Umbilical cord (tissue), 2 donors: ENCODE results near the gene GRM1. TPM values are rescaled to one million over a fixed set of nuclear protein-coding genes. Genes with fewer than 3 reads are reported as not detected.
"Not testable (repeated sequence)": the region's sequence is repeated elsewhere in the genome, so short reads cannot be mapped to it uniquely, and the experiment has no call there.

Experiments used
- DNase-seq: peaks from one replicate; pipeline ENCODE4 v3.0.0-alpha.2; 2015; ENCODE audit warnings: low spot score
- total RNA-seq: library from RNA; depleted of rRNA; stranded (reverse); fragments of >200 nt; gene quantifications from one replicate; pipeline ENCODE4 v1.2.3, GENCODE V29; 2014; ENCODE audit warnings: low replicate concordance; ENCODE audit not compliant: insufficient read depth

Gene GRM1
- total RNA-seq, 1 donor from 2014 or later: 1.9 TPM

DNA sequence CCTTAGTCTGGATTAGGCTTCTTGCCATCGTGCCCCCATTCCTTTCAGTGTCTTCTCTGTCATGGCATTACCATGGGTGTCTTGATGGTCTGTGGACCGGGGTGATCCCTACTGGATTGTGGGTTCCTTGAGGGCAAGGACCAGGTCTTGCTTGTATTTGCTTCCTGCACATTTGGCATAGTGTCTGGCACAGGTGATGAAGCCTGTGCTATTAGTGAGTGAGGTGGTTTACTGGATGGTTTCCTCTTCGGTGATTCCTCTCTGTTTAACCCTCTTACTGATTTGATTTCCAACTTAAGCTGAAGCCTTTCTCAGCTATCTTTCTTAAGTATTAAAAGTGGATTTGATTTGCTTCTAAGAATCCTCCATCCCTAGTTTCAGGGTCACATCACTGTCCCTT lies 162.3 kb downstream of the GRM1 start:
- DNase-seq: no peak

DNA sequence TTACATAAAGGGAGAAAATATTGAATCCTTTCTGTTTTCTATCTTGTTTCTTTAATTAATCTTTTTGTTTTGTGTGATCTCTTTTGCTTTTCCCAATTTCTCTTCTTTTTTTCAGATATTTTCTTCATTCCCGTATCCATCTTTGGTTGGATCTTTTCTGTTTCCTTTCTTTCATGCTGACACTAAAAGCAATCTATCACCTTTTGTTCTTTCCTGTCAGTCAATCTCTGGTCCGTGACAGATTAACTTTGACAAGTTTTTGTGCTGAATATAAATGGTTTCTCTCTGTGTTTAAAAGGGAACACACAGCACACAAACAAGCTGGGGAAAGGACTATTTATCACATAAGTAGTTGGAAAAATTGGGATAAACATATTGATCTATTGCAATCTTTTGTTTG lies 162.8 kb downstream of the GRM1 start:
- no peak for DNase-seq

DNA sequence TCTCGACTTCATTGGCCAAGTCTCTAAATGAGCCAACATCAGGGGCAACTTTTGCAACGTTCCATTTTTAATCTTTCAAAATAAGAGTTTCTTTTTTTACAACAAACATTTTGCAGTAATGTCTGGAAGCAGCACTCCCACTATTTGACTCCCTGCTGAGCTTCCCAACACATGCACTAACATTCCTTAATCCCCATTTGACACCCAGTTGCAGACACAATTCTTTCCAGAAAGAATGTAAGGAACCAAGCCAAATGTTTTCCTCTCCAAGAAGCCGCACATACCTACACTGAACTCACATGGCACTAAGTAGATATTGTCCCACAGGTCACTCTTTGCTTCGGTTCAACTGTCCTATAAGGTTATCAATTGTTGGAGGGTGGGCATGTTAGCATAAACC lies 165.6 kb downstream of the GRM1 start:
- DNase-seq: no peak

DNA sequence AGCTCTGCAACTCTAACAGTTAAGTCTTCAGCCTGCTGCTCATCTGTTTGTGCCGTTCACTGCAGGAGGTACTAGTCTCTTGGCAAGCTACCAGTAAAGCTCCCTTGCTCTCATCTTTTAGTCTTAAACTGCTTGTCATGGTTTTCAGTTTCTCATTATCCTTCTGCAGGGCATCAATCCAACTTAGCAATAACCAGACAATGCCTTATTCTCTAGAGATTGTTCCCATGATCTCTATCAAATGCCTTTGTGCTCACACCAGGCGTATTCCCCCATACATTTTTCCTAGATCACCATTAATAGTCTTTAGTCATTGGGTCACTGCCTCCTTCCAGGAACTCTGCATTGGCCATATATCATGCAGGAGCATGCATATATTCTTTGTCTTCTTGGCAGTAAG lies 171.3 kb downstream of the GRM1 start:
- no peak for DNase-seq

DNA sequence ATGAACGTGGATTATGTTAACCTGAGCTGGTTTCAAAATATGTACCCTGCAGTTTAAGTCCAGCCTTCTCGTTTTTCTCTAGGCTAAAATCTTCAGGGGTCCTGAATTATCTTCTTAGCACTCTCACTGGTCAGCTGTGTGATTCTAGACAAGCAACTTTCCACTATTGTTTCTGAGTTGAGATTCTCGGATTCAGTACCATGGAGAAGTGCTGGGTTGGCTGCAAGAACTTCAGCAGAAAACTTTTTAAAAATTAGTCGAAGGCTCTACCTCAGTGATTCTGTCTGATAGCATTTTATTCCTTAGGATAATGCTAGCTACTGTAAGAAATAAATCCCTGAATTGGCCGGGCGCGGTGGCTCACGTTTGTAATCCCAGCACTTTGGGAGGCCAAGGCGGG lies 173.7 kb downstream of the GRM1 start:
- no peak for DNase-seq

DNA sequence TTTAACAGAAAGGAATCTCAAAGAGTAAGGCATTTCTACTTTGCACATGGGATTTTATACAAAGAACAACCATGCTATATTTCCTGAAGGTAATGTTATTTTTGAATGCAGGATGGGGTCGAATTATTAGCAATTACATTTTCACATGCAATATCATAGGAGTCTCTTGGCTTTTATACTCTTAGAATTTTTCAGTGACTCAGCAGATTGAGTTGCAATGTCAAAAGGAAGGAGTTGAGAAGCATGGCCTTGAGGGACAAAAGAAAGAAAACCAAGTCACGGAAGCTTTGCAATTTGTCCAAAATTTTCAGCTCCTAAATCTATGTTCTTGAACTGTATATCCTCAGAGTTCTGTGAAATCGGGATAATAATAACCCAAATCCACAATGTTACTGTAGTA lies 181.1 kb downstream of the GRM1 start:
- no peak for DNase-seq

DNA sequence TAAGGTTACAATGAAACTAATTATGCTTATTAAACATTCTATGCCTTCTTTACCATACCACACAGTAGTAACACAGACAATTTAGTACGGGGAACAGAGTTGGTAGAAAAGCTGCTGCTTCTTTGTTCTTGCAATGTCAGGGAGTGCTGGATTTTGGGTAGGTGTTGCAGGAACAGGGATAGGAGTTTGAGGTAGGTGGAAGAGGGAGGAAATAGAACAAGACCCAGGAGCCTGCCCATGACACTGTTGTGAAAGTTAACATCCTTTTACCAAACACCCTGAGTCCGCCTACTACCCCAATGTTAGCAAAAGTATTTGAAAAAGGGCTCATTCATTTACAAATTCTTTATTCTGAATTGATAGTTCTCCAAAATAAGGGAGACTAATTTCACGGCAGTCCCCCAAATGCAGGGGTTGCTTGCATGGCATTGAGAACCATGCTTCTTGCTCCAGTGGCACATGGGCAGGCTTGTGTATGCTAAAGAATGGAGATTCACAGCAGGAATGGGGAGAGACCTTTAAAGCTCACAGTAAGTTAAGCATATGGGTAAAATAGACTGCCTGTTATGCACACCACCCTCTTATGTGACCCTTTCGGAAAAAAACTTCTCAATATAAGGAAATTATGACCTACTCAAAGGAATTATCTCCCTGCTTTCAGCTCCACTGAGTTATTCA lies 181.7 kb downstream of the GRM1 start:
- DNase-seq: no peak

DNA sequence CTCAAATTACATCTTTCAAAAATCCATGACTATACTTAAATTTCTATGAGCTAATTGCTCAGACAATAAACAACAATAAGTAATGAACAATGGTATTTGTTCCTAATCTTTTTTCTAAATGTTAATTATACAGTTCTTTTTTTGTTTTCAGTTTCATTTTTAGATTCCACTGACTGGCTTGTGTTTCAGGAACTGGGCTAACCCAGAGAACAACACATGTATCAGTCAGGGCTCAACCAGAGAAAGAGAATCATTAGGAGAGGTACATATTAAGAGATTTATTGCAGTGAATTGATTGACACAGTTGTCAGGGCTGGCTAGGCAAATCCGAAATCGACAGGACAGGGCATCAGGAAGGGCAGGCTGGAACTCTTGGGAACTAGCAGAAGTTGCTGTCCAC lies 182.8 kb downstream of the GRM1 start:
- DNase-seq: no peak

DNA sequence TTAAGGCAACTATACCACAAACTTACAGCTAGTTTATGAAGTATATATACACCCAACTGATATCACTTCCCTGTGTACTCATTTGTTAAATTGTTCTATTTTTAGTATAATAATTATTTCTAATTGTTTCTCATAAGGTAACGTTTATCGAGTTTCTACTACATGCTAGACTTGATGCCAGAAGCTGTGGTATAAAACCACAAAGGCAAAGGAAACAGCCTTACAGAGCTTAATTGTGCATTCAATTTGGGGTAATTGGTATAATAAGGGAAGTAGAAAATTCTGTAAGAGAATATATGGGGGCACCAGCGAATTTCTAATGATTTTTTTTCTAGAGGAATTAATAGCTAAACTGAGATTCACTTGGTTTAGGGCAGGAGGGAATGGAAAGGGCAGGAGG lies 183.9 kb downstream of the GRM1 start:
- no peak for DNase-seq

DNA sequence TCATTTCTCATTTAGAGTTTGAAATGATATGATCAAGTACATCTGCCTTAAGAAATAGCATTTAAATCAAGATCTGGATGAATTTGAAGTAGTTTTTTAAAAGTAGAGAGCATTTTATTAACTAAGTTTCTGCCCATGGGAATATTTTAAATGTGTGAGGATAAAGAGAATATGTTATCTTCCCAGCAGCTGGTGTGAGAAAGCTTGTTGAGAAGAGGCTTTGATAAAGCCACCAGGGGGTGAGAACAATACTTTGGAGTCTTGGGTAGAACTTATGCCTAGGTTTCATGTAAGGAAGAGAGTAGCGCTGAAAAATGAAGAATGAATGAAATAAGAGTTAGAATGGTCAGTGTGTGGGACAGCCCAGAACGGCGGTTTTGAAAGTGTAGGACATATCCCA lies 190.2 kb downstream of the GRM1 start:
- no peak for DNase-seq

DNA sequence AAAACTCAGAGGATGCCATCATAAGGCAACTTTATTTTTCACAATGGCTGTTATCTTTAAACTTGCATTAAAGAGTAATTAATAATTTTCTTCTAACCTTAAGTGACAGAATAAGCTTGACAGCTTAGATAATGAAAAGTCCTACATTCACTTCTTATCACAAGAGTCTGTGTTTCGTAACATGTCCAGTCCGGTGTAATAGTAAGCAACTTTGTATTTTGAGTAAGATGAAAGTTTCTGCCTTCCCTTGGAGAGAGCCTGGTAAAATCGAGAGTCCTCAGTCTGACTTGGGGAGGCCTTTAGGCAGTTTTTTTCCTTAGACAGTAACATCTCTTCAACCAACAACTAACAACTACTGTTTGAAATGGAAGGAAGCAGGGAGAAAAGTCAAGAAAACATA lies 195.6 kb downstream of the GRM1 start:
- no peak for DNase-seq

DNA sequence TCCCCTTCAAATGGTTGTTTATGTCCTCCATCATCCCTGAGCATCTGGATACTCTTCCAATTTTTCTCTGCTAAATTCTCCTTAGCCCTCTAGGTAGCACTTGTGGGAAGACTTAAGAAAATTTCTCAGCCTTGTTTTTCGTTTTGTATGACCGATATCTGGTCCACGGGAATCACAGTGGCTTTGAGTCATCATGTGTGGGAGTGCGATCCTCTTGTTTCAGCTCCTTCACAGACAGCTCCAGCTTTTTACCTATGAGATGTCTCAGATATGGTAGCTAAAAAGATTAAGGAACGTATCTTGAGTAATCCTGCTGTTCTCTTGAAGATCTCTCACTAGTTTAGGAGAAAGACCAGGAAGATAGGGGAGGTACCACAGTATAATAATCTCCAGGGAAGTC lies 196.1 kb downstream of the GRM1 start:
- DNase-seq: no peak

DNA sequence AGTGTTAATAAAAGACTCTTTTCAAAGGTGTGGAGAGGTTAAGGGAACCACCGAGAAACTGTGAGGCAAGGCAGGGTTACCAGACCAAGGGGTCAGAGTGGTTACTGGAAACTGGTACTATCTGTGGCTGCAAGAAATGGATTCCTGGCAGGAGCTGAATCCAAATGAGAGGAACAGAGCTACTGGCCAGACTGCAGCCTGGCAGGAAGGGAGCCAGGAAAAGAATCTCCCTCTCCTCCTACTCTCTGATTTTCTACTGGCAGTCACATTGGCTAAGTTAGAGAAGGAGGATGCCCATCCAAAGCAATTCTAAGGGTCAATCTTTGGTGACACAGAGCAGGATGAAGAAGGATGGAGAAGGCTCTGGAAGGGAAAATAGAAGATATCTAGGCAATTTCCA lies 211.5 kb downstream of the GRM1 start:
- DNase-seq: no peak

DNA sequence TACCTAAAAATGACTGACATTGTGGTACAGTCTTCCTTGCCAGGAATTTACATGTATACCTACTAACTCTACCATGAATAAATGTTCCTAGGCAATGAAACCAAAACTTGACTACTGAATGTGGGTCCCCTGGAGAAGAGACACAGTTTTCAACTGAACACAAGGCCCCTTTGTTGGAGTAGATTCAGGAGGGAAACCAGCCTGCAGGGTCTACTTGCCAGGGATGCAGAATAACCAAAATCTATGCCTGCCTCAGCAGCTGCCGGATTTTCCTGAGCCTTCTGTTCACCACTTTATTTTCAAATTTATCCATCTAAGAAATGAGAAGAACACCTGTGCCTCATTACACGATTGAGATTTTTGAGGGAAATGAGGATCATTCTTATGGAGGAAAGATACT lies 211.9 kb downstream of the GRM1 start:
- DNase-seq: no peak

DNA sequence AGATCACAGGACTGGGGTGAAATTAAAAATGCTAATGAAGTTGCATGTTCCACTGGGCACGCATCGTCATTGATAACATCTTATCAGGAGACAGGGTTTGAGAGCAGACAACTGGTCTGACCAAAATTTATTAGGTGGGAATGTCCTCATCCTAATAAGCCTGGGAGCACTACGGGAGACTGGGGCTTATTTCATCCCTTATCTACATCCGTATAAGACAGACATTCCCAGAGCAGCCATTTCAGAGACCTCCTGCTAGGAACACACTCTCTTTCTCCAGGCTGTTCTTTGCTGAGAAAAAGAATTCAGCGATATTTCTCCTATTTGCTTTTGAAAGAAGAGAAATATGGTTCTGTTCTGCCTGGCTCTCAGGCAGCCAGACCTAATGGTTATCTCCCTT lies 214.8 kb downstream of the GRM1 start:
- not testable (repeated sequence) for DNase-seq

DNA sequence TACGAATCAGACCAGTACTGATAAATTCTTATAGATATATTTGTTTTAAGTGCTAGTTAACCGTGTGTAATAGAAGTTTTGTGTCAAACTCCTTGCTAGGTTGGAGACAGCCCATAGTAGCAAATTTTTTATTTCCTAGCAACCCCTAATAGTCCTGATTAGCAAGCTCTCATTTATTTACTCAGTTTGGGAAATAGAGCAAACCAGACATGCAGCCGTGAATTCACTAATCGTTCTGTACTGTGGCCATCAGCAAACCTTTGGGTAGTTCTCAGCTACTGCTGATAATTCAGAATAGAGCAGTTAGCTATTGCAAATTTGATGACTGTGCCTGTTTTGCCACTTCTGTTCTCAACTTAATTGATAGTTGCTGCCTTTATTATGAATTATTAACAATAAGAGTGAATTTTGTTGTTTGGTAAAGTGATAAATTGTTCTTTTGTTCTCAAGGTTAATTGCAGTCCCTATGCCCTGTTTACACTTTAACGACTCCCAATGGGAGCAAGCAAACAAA lies 215.8 kb downstream of the GRM1 start:
- DNase-seq: no peak

DNA sequence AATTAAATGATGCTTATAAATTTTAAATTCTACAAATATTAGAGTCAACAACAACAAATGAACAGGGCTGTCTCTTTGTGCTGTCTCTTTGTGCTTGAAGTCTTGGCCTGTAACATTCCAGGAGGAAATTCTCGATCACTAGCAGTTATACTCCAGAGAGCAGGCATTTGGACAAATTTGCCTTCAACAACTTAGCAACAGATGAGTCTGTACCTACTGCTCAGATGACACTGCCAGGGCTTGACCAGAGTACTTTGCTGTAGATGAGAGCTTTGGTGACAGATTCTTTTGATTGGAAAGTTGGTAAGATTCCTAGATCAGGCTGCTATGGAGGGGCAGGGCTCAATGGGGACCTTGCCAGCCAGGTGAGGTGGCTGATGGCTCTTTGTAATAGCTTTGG lies 217.2 kb downstream of the GRM1 start:
- DNase-seq: no peak

DNA sequence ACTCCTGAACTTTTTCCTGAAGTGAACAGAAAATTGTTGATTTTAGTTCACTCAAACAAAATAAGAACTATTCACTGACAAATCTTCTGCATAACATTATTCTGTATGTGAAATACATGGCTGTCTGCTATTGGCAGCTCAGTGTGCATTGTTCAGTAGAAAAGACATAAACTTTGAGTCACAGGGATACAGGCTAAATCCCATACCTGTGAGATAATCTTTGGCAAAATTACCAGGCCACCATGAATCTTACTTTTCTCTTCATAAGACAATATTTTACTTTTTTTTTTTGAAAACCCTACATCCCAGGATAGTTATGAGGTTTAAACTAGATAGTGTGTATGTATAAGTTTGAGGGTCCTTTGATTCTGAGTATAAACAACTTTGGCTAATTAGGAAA lies 224.8 kb downstream of the GRM1 start:
- DNase-seq: no peak

DNA sequence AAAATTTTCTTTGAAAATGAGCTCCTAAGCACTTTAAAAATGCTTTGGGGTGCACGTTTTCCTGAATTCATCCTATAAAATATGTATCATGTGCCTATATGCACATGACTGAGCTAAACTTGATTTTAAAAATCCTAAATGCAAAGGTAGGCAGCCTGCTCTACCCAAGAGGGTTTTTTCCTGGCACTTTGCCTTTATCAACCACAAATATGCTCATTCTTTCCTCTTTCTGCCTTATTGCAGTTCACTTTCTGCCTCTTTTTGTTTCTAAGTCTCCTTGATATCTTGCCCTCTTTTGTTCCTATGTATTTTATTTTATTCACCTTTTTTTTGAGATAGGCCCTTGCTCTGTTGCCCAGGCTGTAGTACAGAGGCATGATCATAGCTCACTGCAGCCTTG lies 229.3 kb downstream of the GRM1 start:
- no peak for DNase-seq

DNA sequence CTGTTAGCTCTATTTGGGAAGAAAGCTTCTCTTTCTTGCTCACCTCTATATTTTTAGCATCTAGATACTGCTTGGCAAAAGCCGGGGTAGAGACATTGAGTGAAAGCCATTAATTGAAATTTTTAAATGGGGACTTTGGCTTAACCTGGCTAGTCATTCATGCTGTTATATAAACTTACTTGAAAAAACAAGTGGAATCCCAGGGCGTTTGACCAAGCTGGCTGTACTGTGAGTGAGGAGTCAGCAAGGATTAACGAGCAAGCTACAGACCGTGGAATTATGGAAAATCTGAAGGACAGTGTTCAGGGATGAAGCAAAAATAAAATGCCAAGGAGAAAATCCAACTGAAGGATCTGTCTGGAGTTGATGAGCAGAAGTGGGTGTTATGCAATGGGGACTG lies 232.0 kb downstream of the GRM1 start:
- no peak for DNase-seq

DNA sequence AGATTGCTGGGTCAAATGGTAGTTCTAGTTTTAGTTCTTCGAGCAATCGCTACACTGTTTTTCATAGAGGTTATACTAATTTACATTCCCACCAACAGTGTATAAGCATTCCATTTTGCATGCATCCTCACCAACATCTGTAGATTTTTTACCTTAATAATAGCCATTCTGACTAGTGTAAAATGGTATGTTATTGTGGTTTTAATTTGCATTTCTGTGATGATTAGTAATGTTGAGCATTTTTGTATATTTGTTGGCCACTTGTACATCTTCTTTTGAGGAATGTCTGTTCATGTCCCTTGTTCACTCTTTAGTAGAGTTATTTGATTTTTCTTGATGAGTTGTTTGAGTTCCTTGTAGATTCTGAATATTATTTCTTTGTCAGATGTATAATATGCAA lies 236.2 kb downstream of the GRM1 start:
- DNase-seq: no peak

DNA sequence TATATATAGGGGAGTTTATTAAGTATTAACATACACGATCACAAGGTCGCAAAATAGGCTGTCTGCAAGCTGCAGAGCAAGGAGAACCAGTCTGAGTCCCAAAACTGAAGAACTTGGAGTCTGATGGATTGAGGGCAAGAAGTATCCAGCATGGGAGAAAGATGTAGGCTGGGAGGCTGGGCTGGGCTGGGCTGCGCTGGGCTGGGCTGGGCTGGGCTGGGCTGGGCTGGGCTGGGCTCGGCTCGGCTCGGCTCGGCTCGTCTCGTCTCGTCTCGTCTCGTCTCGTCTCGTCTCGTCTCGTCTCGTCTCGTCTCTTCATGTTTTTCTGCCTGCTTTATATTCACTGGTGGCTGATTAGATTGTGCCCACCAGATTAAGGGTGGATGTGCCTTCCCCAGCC lies 238.6 kb downstream of the GRM1 start:
- no peak for DNase-seq

DNA sequence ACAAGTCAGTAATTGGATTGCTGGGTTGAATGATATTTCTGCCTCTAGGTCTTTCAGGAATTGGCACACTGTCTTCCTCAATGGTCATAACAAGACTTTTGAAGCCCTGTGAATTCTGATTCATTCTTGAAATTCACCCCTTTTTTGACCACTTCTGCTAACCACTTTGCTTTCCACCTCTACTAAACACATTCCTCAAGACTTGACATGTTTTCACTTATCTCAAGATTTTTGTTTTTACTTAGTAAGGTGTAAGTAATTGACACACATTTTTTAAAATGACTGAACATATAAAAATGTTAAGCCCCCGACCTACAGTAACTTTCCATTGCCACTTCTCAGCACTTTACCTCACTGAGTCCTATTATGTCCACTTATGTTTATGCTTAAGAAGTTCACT lies 239.1 kb downstream of the GRM1 start:
- DNase-seq: no peak

DNA sequence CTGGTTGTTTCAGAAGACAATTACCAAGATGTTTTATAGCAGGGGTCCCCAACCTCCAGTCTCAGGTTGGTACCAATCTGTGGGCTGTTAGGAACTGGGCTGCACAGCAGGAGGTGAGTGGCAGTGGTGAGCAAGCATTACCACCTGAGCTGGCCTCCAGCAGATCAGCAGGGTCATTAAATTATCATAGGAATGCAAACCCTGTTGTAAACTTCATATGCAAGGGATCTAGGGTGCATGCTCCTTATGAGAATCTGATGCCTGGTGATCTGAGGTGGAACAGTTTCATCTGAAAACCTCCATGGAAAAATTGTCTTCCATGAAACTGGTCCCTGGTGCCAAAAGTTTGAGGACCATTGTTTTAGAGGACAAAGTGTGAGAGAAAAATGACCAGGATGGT lies 240.6 kb downstream of the GRM1 start:
- DNase-seq: no peak
